GM18519 (cell line): Measurements from ENCODE around the gene RPN2.
A peak's percentile ranks its signal among the peaks of the same experiment; 100 is the strongest.
"Not testable (repeated sequence)": the region's sequence is repeated elsewhere in the genome, so short reads cannot be mapped to it uniquely, and the experiment has no call there.

Source experiments
- ATAC-seq: cut with Tn5 transposase; IDR thresholded peaks from one replicate; pipeline ENCODE4 v1.9.1; 2021; ENCODE audit warnings: mild to moderate bottlenecking, moderate library complexity; ENCODE audit not compliant: unreplicated experiment, low FRiP score

RPN2 gene

GRCh38 chr20:37178839-37179682 is at the start of gene RPN2, which contains the start of gene MROH8:
Gene RPN2, plus strand, starts transcription at chr20:37179330. Its CDS starts 27 bp downstream, at chr20:37179357.
Gene MROH8, minus strand, starts transcription at chr20:37179548.
- peak; percentile 65 for ATAC-seq

GRCh38 chr20:37131486-37131885 is 47.6 kb upstream of the RPN2 start:
- no peak for ATAC-seq

DNA sequence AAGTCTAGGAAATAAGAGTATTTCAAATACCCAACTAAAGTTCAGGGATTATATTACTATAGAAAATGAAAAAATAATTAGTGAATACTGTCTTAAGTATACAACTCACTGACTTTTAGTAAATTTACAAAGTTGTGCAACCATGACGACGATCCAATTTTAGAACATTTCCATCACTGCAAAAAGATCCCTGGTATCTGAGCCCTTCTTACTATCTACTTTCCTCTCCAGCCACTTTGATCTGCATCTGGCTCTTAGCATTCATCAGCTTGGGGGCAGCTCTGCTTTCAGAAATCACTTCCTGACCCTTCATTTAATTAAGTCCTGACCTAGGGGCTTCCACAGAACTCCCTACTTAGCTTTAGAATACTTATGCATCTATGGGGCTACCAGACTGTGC is 45.2 kb upstream of the RPN2 start:
- no peak for ATAC-seq

DNA sequence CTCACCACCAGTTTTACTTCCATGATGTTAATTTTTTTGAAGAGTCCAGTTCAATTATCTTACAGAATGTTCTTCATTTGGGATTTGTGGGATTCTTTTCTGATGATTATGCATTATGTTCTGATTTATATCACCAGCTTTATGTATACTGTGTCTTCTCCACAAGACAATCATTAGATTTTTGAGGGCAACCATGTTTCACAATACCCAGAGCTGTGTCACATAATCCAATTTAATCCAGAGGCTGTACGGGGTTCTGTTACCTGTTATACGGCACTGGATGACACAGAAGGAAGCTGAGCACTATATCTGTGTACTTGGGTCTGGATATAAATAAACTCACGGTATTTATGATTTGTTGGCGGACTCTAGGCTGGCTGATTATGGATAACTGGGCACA is 41.6 kb upstream of the RPN2 start:
- no peak for ATAC-seq

DNA sequence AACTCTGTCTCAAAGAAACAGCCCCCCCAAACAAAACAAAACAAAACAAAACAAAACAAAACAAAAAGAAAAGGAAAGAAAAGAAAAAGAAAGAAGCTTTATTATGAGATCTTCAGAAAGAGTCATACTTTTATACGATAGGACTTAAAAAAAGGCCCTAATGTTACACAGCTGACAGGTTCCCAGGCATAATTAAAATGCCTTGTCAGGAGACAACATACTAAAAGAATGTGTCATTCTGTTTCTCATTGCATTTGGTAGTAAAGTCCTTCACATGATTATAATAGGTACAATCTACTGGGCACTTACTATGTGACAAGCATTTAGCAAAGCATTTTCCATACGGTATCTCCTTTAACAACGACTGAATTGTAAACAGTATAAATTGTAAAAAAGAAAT is 36.4 kb upstream of the RPN2 start:
- no peak for ATAC-seq

DNA sequence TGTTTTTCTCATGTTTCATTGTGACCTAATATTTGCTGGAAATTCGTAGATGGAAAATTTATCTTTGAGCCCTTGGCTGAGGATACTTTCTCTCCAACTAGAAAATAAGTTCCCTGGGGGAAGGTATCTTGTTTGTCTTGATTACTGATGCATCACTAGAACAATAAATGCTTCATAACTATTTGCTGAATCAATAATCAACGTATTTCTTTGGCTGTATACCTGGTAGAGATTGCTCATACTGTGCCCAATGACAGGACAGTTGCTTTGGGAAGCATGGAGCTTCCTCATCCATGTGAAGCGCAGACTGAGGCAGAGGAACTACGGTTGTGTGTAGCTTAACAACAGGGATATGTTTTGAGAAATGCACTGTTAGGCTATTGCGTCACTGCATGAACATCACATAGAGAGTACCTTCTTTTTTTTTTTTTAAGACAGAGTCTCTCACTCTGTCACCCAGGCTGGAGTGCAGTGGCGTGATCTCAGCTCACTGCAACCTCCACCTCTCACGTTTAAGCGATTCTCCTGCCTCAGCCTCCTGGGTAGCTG is 34.2 kb upstream of the RPN2 start:
- no peak for ATAC-seq

GRCh38 chr20:37147250-37147649 is 31.9 kb upstream of the RPN2 start:
- no peak for ATAC-seq

DNA sequence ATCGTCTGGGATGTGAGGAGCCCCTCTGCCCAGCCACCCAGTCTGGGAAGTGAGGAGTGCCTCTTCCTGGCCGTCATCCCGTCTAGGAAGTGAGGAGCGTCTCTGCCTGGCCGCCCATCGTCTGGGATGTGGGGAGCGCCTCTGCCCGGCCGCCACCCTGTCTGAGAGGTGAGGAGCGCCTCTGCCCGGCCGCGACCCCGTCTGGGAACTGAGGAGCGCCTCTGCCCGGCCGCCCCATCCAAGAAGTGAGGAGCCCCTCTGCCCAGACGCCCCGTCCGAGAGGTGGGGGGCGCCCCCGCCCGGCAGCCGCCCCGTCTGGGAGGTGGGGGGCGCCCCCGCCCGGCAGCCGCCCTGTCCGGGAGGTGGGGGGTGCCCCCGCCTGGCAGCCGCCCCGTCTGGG is 28.3 kb upstream of the RPN2 start:
- ATAC-seq = not testable (repeated sequence)

- no peak for ATAC-seq
Measured at GRCh38 chr20:37151529-37151928, 27.6 kb upstream of the RPN2 start.

DNA sequence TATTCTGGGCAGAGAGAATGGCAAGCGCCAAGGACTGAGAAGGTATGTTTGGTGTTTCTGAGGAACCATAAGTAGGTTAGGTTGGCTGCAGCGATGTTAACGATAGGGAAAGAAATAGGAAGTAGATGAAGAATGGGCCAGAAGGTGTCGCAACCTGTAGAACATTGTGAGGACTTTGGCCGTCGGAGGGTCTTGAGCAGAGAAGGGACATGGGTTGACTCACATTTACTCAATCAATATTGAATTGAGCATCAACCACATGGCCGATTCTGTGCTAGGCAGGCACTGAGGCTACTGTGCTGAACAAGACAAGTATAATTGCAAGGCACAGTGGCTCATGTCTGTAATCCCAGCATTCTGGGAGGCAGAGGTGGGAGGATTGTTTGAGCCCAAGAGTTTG is 26.8 kb upstream of the RPN2 start:
- no peak for ATAC-seq

DNA sequence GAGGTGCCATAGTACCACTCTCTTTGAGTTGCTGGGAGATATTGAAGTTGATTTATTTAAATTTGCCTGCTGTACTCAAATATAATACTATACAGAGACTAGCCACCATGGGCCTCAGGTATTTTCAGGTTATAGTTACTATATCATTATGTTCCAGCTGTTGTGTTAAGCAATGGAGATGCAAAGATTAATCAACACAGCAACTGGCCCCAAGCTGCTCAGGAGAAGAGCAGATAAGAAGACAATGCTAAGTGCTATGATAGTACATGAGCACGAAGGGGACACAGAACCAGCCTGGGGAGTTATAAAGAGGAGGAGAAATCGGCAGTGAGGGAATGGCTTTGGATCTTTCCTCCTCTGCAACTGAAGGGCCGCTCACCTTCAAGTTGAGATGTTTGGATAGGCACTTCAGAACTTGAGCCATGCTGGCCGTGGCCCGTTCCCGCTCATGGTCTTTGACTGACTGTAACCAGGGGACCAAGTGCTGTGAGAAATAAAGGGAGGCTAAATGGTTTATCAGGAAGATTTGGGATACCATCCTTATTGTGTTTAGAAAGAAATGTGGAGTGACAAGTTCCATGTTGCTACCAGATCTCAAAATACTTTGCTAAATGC is 24.3 kb upstream of the RPN2 start:
- no peak for ATAC-seq

- no peak for ATAC-seq
Measured at GRCh38 chr20:37155987-37156386, 23.1 kb upstream of the RPN2 start.

GRCh38 chr20:37158248-37158647 is 20.9 kb upstream of the RPN2 start:
- ATAC-seq = no peak

DNA sequence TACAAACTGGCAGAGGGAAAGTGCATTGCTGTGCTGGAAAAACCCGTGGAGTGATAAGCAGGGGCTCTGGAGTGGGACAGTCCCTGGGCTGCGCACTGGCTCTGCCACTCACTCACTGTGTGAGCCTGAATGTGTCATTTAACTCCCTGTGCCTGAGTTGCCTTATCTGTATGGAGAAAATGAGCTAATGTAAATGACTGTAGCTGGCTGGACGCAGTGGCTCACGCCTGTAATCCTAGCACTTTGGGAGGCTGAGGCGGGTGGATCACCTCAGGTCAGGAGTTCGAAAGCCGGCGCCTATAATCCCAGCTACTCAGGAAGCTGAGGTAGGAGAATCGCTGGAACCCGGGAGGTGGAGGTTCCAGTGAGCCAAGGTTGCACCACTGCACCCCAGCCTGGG is 18.4 kb upstream of the RPN2 start:
- ATAC-seq = no peak

- no peak for ATAC-seq
Measured at GRCh38 chr20:37161830-37162549, 17.1 kb upstream of the RPN2 start.

DNA sequence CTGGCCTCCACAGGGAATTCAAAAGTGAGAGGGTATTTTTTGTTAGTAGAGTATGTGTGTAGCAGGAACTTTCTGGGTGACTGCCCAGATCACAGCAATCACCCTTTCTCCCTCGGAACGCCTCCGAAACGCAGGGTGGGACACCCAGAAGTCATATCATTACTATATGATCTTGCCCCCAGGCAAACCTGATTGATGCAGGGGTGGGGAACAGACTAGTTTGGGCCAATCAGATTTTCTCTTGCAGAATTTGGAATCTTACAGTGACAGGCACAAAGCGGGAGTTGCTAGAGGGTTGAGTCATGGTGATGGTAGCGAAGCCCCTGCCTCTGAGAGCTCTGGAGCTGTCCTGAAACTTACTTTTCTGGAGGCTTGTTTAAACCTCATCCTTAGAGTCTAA is 16.5 kb upstream of the RPN2 start:
- no peak for ATAC-seq

DNA sequence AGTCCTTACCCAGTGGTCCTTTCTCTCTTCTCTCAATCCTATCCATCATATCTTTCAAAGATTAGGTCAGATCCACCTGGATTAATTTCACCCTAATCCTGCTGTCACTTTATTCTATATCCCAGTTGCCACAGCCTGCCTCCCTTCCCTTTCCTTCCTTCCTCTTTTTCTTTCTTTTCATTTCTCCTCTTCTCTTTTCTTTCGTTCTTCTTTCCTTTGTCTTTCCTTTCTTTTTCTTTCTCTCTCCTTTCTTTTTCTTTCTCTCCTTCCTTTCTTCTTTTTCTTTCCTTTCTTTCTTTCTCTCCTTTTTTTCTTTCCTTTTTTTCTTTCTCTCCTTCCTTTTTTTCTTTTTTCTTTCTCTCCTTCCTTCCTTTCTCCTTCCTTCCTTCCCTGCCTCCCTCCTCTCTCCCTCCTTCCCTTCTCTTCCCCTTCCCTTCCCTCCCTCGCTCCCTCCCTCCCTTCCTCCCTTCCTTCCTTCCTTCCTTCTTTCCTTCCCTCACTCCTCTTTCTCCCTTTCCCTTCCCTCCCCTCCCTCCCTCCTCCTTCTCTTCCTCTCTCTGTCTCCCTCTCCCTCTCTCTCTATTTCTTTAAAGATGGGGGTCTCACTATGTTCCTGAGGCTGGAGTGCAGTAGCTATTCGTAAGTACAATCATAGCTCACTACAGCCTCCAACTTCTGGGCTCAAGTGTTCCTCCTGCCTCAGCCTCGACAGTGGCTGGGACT is 15.1 kb upstream of the RPN2 start:
- ATAC-seq = no peak

DNA sequence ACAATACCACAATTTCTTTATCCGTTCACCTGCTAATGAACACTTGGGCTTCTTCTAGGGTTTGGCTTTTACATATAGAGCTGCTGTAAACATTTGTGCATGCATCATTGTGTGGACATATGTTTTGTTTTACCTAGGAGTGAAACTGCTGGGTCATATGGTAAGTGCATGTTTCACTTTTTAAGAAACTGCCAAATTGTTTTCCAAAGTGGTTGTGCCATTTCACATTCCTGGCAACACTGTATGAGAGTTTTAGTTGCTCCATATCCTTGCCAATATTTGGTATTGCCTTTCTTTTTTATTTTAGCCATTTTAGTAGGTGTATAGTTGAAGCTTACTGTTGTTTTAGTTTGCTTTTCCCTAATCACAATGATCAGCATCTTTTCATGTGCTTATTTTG is 14.1 kb upstream of the RPN2 start:
- no peak for ATAC-seq

- ATAC-seq = no peak
Measured at GRCh38 chr20:37166867-37167266, 12.3 kb upstream of the RPN2 start.

- no peak for ATAC-seq
Measured at GRCh38 chr20:37172836-37173235, 6.3 kb upstream of the RPN2 start.
